A549 (cell line): Measurements from ENCODE around the gene AIP.

Experiments
- CTCF ChIP-seq: fragments of >200 bp; sonication (Bioruptor Twin); formaldehyde crosslinking; IDR thresholded peaks from 3 replicates; pipeline ENCODE4 v1.5.1; 2016
- HEYL ChIP-seq: fragments of 250-450 bp; sonication (Bioruptor Pico); IDR thresholded peaks from 2 replicates; pipeline ENCODE4 v1.8.0; 2021; ENCODE audit warnings: mild to moderate bottlenecking, moderate library complexity
- MYC ChIP-seq: IDR thresholded peaks from 2 replicates; pipeline ENCODE4 v1.6.1; 2012; ENCODE audit warnings: mild to moderate bottlenecking, inconsistent platforms, low read length, improper control_type of control experiment, borderline replicate concordance

DNA sequence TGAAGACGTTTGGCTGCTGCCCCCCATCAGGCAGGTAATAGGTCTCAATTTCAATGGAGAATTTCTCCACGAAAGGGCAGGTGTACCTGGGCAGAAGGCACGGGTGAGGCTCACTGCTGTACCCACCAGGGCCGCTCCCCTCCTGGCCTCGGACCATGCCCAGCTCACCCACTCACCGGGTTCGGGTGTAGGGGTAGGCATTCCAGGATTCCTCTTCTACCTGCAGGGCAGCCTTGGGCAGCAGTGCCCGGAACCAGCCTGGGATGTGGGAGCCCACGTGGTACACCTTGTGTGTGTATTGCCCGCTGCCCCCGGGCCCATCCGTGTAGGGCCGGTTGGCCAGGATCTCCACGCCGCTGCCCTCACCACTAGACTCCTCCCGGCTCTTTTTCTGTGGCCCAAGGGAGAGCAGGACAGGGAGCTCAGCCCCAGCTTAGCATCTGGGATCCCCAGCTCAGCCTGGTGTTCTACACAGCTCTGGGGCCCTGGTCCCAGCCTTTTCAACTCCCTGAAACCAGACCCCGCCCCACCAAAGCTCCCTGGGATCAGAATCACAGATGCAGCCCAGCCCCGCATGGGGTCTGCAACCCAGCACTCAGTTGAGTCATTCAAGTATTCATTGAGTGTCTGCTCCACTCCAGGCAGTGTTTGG is 19.6 kb downstream of the AIP start:
- TF ChIP-seq MYC (no peak), HEYL (CRISPR knock-in tag) (no peak), CTCF (no peak)
